ENCODE data around the gene CCR6.
"Not testable (repeated sequence)": the region's sequence is repeated elsewhere in the genome, so short reads cannot be mapped to it uniquely, and the experiment has no call there.

CCR6 gene

DNA sequence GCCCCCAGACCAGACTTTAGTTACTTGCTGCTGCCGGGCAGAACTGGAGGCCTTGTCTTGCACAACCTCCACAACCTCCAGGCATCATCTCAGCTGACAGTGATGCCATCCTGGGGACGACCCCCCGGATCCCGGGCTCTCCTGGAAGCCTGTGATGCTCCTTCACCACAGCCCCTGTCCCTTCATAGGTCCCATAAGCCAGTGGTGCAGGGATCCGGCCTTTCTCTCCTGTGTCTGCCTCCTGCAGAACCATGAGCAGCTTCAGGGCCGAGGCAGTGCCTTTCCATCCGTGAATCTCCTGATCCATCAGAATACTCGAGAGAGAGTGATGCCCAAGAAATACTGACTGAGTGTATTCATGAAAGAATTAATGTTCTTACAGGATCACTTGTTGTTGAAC, 57.2 kb downstream of the CCR6 start:
- not testable (repeated sequence) for DNase-seq

- DNase-seq = not testable (repeated sequence)
Measured at GRCh38 chr6:167181351-167181750, 58.5 kb downstream of the CCR6 start.

DNA sequence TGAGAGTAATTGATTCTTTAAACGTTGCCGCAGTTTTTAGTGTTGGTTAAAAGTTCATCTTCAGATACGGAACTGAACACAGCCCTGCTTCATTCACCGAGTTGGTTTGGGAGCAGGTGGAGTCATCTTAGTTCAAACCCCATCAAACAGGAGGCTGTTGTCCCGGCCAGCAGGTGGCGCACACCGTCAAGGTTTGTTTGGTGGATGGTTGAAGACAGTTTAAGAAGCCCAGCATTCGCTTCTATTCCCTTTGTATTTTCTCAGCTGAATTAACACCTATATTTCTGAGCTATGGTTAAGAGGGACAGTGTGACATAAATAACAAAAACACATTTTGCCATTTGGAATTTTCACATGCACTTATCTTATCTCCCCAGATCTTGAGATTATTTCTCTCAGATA, 60.0 kb downstream of the CCR6 start:
- not testable (repeated sequence) for DNase-seq

GRCh38 chr6:167185101-167185500, 62.2 kb downstream of the CCR6 start:
- DNase-seq = not testable (repeated sequence)

GRCh38 chr6:167187275-167187674, 64.4 kb downstream of the CCR6 start:
- not testable (repeated sequence) for DNase-seq
